SK-N-SH treated with all-trans-retinoic acid at 6 μM for 48 hours (cell line): Measurements from ENCODE around the gene VPS11.
"Not testable (repeated sequence)": the region's sequence is repeated elsewhere in the genome, so short reads cannot be mapped to it uniquely, and the experiment has no call there.

Experiments used
- ATAC-seq: fragments of 200-7000 bp; cut with Tn5 transposase; 3 replicates; pipeline ENCODE4 v1.9.1; 2020; ENCODE audit warnings: mild to moderate bottlenecking, moderate library complexity
- BACH2 ChIP-seq: fragments of 250-450 bp; sonication (Bioruptor Pico); IDR thresholded peaks from 2 replicates; pipeline ENCODE4 v1.9.0; 2021; ENCODE audit warnings: mild to moderate bottlenecking, borderline replicate concordance
- ESRRG ChIP-seq: fragments of 250-450 bp; sonication (Bioruptor Pico); IDR thresholded peaks from 2 replicates; pipeline ENCODE4 v1.6.1; 2021; ENCODE audit warnings: mild to moderate bottlenecking
- ISL1 ChIP-seq: fragments of 250-450 bp; sonication (Bioruptor Pico); IDR thresholded peaks from 2 replicates; pipeline ENCODE4 v2.1.2; 2022; ENCODE audit warnings: mild to moderate bottlenecking, moderate library complexity
- OSR1 ChIP-seq: fragments of 250-450 bp; sonication (Bioruptor Pico); IDR thresholded peaks from 2 replicates; pipeline ENCODE4 v1.8.0; 2022; ENCODE audit warnings: moderate library complexity, mild to moderate bottlenecking, inconsistent platforms
- PPARA ChIP-seq: fragments of 250-450 bp; sonication (Bioruptor Pico); IDR thresholded peaks from 2 replicates; pipeline ENCODE4 v1.5.0; 2020; ENCODE audit warnings: mild to moderate bottlenecking, borderline replicate concordance
- SNAI2 ChIP-seq: fragments of 250-450 bp; sonication (Bioruptor Pico); IDR thresholded peaks from 2 replicates; pipeline ENCODE4 v1.5.0; 2020; ENCODE audit warnings: mild to moderate bottlenecking, moderate library complexity
- TOX ChIP-seq: fragments of 250-450 bp; sonication (Bioruptor Pico); IDR thresholded peaks from 2 replicates; pipeline ENCODE4 v1.8.0; 2021; ENCODE audit warnings: mild to moderate bottlenecking, moderate library complexity, borderline replicate concordance
- ZC3H10 ChIP-seq: fragments of 250-450 bp; sonication (Bioruptor Pico); IDR thresholded peaks from 2 replicates; pipeline ENCODE4 v1.5.1; 2021; ENCODE audit warnings: mild to moderate bottlenecking, moderate library complexity
- ZNF565 ChIP-seq: fragments of 450-650 bp; formaldehyde crosslinking; conservative IDR thresholded peaks from 2 replicates; pipeline ENCODE4 v1.5.0; 2020; ENCODE audit warnings: low read depth, mild to moderate bottlenecking, moderate library complexity
- TF ChIP-seq, protein P1 (sequence below): fragments of 250-450 bp; sonication (Bioruptor Pico); IDR thresholded peaks from 2 replicates; pipeline ENCODE4 v1.8.0; 2021; ENCODE audit warnings: low read depth, mild to moderate bottlenecking, moderate library complexity, borderline replicate concordance
- TF ChIP-seq, protein P2 (sequence below): fragments of 250-450 bp; sonication (Bioruptor Pico); IDR thresholded peaks from 2 replicates; pipeline ENCODE4 v1.8.0; 2020; ENCODE audit warnings: mild to moderate bottlenecking, moderate library complexity, borderline replicate concordance
- TF ChIP-seq, protein P3 (sequence below): fragments of 250-450 bp; sonication (Bioruptor Pico); IDR thresholded peaks from 2 replicates; pipeline ENCODE4 v1.5.1; 2021; ENCODE audit warnings: mild to moderate bottlenecking, moderate library complexity

VPS11 gene

DNA sequence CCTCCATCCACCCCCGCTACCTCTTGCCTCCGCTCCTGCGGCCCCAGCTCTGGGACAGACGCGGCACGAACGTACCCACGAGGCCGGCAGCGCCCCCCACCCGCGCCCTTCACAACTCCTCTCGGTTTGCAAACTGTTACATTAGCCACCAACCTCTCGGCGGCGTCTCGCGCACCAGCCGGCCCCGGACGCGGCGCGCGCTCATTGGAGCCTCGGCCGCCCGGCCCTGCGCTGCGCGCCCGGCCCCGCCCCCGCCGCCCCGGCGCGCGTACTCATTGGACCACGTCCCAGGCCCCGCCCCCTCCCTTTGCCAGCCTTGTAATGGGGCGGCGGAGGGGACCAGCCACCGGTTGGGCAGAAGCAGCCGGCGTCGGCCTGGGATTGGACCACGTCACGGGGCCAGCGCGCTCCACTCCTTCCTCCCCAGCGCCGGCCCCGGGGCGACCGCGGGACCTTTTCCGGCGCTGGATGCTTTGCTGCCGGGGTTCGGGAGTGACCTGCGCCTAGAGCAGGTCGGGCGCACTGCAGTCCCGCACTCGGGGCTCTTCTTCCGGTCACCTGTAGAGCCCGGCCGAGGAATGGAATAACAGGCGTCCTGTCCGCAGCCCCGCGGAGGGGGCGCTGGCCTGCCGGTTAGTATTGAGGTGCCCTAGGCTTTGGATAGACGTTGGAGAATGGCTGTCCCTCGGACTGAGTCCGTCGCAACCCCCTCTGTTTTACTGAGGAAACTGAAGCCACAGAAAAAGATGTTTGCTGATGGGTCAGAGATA is 10.4 kb upstream of the VPS11 start, which contains the start of gene HYOU1 (continued):
- TF ChIP-seq, protein P1, sequence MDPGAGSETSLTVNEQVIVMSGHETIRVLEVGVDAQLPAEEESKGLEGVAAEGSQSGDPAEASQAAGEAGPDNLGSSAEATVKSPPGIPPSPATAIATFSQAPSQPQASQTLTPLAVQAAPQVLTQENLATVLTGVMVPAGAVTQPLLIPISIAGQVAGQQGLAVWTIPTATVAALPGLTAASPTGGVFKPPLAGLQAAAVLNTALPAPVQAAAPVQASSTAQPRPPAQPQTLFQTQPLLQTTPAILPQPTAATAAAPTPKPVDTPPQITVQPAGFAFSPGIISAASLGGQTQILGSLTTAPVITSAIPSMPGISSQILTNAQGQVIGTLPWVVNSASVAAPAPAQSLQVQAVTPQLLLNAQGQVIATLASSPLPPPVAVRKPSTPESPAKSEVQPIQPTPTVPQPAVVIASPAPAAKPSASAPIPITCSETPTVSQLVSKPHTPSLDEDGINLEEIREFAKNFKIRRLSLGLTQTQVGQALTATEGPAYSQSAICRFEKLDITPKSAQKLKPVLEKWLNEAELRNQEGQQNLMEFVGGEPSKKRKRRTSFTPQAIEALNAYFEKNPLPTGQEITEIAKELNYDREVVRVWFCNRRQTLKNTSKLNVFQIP (CRISPR knock-in tag): no peak
- no peak for TF ChIP-seq OSR1 (CRISPR knock-in tag)
- TF ChIP-seq, all 23 proteins: peak for 0

DNA sequence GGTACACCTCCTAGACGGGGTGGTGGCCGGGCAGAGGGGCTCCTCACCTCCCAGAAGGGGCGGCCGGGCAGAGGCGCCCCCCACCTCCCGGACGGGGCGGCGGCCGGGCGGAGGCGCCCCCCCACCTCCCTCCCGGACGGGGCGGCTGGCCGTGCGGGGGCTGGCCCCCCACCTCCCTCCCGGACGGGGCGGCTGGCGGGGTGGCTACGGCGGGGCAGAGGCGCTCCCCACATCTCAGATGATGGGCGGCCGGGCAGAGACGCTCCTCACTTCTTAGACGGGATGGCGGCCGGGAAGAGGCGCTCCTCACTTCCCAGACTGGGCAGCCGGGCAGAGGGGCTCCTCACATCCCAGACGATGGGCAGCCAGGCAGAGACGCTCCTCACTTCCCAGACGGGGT is 8.5 kb upstream of the VPS11 start:
- not testable (repeated sequence) for ATAC-seq

DNA sequence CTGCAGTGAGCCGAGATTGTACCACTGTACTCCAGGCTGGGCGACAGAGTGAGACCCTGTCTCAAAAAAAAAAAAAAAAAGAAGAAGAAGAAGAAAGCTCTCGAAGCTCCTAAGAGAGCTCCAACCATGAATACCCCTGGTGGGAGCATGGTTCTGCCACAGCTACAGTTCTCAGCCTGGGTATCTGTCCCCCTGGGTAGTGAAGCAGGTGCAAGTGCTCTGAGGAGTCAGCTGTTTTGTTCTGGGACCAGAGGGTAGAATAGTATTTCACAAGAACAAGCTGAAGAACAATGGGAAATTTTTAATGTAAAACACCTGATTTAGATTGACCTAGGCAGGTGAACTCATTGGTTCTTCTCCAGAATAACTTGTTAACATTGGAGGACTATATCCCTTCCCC is 6.4 kb upstream of the VPS11 start:
- ATAC-seq: no peak
- TF ChIP-seq ESRRG (no peak), BACH2 (CRISPR knock-in tag) (no peak), ISL1 (CRISPR knock-in tag) (no peak), ZNF565 (CRISPR knock-in tag) (no peak), TOX (CRISPR knock-in tag) (no peak), SNAI2 (CRISPR knock-in tag) (no peak), ZC3H10 (CRISPR knock-in tag) (no peak)
- TF ChIP-seq, protein P2, sequence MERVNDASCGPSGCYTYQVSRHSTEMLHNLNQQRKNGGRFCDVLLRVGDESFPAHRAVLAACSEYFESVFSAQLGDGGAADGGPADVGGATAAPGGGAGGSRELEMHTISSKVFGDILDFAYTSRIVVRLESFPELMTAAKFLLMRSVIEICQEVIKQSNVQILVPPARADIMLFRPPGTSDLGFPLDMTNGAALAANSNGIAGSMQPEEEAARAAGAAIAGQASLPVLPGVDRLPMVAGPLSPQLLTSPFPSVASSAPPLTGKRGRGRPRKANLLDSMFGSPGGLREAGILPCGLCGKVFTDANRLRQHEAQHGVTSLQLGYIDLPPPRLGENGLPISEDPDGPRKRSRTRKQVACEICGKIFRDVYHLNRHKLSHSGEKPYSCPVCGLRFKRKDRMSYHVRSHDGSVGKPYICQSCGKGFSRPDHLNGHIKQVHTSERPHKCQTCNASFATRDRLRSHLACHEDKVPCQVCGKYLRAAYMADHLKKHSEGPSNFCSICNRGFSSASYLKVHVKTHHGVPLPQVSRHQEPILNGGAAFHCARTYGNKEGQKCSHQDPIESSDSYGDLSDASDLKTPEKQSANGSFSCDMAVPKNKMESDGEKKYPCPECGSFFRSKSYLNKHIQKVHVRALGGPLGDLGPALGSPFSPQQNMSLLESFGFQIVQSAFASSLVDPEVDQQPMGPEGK: no peak
- TF ChIP-seq, protein P1 (CRISPR knock-in tag): no peak
- TF ChIP-seq, all 23 proteins: peak for 0

DNA sequence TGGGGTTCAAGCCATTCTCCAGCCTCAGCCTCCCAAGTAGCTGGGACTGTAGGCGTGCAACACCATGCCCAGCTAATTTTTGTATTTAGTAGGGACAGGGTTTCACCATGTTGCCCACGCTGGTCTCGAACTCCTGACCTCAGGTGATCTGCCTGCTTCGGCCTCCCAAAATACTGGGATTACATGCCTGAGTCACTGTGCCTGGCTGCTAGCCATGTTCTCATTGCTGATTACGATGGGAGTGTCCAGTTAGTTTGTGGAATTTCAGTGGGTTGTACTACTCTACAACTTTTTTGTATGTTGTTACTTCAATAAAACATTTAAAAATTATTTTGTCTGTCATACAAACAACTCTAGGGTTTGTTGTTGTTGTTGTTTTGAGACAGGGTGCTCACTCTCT is 4.8 kb upstream of the VPS11 start:
- ATAC-seq: no peak
- TF ChIP-seq PPARA (CRISPR knock-in tag): no peak

DNA sequence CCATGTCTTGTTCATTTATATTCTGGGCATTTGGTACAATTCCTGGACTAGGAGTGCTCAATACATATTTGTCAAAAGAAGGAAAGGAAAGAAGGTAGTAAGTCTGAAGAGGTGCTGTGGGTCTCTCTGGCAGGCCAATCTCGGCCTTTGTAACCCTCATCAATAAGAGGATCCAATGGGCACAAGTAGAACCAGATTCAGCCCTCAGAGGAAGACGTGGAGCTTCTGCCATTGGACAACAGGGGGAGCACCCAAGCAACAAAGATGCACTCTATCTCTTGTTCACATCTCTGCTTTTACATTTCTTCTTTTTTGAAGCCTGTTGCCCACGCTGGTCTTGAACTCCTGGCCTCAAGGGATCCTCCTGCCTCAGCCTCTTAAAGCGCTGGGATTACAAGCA is 2.2 kb upstream of the VPS11 start:
- ATAC-seq: peak; percentile 38; the same call in 2 of the 3 replicates
- TF ChIP-seq, protein P1 (CRISPR knock-in tag): no peak
- TF ChIP-seq ISL1 (CRISPR knock-in tag) (no peak), ZC3H10 (CRISPR knock-in tag) (no peak), SNAI2 (CRISPR knock-in tag) (no peak)
- TF ChIP-seq, protein P3, sequence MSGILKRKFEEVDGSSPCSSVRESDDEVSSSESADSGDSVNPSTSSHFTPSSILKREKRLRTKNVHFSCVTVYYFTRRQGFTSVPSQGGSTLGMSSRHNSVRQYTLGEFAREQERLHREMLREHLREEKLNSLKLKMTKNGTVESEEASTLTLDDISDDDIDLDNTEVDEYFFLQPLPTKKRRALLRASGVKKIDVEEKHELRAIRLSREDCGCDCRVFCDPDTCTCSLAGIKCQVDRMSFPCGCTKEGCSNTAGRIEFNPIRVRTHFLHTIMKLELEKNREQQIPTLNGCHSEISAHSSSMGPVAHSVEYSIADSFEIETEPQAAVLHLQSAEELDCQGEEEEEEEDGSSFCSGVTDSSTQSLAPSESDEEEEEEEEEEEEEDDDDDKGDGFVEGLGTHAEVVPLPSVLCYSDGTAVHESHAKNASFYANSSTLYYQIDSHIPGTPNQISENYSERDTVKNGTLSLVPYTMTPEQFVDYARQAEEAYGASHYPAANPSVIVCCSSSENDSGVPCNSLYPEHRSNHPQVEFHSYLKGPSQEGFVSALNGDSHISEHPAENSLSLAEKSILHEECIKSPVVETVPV (CRISPR knock-in tag): no peak
- TF ChIP-seq, protein P2: no peak
- TF ChIP-seq, all 23 proteins: peak for 0
